Stimulated activated CD4-positive, alpha-beta T cell treated with anti-CD3 and anti-CD28 coated beads, Interleukin-2, amount 100 ng/mL, for 4 hours (primary cell): Measurements from ENCODE around the gene SYT1.

Source experiments
- DNase-seq: peaks from one replicate; pipeline ENCODE4 v3.0.0-alpha.2; 2020; ENCODE audit warnings: low read depth

Gene SYT1

DNA sequence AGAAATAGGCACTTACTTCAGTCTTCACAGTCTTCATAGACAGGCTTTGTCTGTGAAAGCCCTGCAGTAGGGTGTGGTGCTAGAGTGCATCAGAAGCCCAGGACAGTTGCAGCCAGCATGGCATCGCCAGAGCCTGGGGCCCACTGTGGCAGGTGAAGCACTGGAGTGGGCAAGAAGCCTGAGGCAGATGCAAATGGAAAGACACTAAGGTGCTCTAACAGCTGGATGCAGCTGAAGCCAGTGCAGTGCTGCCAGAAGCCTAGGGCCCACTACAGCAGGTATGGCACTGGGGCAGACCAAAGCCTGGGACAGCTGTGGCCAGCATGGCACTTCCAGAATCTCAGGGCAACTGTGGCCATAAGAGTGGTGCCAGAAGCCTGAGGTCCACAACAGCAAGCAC lies 358.6 kb downstream of the SYT1 start:
- no peak for DNase-seq

DNA sequence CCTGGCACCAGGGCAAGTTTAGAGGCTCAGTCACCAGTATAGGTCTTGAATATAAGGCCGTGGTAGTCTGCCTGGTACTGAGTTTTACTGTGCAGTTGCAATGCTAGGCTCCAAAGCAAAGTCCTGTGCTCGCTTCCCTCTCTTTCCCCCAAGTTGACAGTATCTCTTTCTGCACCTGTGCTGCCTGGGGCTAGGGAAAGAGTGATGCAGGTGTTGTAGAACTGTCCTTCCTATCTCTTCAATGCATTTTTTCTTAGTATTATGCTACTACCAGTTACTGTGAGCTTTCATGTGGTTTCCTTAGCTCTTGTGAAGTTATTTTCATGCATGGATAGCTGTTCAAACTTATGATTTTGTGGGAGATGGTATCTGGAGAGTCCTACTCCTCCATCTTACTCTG lies 359.2 kb downstream of the SYT1 start:
- no peak for DNase-seq

DNA sequence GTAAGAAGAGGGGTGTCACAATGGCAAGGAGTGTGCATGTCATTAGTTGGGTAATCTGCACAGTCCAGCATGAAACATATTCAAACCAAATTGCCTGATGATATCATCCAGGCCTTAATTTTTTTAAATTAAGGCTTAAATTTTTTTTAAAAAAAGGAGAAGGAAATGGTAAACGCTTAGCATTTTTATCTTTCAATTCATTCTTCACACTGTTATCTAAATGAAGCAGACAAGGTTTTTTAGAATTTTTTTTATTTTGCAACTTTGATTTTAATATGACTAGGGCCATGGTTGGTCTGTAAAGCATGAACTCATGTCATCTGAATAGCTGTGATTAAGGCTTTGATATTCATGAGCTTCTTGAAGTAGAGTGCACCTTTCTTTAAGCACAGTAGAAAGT lies 362.5 kb downstream of the SYT1 start:
- DNase-seq: no peak

DNA sequence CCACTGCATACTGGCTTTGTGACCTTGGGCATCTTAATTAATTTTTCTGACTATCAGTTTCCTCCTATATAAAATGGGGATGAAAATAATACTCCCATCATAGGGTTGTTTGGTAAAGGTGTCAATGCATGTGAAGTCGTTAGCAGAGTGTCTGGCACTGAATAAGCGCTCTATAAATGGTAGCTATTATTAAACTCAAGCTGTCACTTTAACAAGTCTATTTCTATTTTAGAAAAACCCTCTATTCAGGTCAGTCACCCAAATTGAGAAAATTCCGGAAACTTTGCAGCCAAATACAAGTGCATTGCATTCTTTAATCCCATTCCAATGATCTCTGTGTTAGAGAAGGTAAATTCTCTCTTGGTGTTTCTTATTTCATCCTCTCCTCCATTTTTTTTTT lies 363.1 kb downstream of the SYT1 start:
- no peak for DNase-seq

DNA sequence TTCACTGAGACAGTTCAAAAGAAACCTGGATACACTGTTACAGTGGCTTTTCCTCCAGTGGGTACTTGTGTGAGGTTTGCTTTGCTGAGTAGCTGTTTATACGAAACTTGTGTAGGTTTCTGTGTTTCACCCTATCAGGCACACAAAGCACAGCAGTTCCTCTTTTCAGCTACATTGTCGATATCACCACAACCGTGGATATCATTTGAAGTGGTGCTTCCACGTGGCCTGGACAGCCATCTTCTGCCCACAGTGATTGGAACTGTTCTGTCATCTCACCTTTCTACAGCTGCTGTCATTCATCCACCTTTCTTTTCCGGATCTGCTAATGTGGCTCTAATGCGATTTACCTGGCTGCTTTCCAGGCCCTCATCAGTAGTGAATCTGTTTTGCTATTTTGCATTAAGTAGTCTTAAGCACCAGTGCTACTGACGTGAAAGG lies 368.8 kb downstream of the SYT1 start:
- no peak for DNase-seq

DNA sequence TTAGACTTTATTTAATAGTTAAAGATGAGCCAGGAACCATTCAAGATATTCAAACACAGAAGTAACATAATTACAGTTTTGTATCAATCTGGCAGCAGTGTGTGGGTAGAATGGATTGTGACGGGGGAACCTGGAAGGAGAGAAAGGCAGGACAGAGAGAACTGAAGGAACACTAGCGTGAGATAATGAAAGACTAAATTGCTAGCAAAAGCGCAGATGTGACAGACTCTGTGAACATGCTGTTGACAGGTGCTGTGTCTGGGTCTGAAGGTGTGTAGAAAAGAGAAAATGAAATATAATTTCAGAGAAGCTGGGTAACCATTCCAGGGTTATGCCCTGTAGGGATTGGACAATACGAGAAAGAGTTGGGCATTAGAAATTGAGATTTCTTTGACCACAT lies 372.3 kb downstream of the SYT1 start:
- DNase-seq: no peak

DNA sequence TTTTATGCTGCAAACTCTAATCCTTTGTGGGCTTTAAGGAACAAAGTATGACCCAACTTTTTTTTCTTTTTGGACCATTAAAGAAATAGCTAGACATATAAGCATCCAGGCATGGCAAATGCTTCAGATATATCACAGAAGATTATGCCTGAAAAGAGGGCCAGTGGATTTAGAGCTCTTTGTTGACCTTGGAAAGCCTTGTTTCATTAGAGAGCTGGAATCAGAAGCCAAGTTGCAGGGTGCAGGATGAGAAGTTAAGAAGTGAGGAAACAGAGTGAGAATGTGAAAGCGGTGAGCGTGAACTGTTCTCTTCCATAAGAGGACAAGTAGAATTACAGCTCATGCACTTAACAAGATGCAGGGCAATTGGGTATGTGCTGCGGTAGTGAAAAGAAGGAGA lies 373.7 kb downstream of the SYT1 start:
- no peak for DNase-seq

DNA sequence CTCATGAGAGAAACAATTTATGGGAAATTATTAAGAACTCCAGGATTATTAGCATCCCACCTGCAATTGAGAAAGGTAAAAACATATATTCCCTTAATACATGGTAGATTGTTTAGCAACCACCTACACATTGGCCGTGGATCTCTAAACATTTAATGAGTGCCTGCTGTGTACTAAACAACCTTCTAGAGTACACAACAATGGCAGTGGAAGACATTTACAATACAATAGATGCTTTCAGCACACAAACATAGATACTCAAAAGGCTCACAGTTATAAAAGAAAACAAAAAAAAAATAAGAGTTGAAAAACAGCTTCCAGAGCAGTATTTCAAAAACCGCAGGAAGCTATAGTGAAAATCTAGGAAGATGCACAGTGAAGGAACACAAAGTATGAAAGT lies 382.9 kb downstream of the SYT1 start:
- no peak for DNase-seq

DNA sequence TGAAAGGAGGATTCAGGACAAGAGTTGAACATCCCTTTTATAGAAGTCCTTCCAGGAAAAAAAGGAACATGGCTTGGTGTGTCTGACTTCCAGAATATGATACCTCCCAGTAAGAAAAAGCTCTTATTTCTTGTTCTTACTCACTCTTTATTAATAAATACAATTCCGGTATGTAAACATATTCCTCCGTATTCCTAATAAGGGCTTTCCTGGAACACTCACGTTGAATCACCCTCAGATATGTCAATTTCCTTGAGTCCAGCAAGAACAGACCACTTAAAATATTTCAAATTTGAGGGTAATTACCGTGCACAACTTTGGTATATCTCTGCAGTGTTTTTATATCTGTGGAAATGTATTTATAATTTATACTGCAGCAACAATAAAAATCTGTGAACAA lies 385.6 kb downstream of the SYT1 start:
- DNase-seq: no peak

DNA sequence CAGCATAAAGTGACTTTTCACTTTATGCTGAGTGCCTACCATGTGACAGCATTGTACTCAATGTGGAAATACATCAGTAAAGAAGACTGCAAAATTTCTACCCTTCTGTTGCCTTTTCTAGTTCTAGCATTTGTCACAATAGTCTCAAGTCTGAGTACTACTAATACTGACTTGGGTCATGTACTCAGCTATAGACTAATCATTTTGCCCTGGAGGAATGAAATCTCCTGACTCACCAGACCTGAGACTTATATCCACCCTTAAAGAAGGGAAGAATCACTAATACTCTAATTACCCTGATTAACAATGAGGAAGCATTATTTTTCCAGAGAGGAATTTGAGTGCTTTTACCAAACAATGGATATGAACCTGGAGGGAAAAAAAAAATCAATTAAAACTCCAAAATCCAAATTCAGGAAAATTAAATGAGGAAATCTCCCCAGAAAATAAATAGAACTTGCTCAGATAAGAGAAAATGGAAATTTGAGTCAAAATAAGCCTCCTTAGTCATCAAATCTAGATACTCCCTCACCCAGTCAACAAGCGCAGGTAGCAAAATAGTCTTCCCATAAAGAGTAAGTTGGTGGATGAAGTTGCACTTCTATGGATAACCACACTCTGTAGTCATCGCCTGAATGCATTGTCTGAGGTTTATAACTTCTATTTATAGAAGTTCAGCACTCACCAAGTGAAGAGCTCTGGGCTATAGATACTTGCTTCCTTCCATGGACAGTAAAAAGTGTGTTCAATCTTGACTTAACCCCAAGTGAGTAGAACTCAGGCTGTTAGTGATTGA lies 386.6 kb downstream of the SYT1 start:
- DNase-seq: no peak

DNA sequence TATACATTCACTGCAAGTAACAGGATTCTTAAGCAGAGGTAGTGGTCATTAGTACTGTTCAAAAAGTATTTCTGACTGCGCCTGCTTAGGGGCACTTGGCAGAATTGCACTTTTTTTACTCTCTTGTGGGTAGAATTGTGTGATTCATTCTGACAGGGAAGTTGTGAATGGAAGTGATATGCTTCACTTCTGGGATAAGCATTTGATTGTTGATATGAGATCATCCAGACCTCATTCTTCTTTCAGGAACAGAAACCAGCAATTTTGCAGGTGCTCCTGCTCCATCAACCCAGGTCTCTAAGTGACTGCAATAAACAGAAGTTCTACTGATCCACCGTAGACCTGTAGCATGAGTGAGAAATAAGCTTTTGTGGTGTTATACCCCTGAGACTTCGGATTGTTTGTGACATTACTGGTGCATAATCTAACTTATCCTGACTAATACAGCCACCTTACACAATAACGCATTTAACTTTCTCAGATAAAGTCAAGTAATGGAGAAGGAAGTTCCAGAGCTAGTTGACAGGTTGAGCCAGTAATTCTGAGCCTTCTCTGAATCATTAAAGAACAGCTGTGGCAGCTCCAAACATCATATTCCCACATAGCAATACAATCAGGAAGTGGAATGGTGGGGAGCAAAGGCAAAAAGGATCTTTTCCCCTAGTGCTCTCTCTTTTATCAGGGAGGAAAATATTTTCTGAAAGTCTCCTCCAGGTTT lies 387.9 kb downstream of the SYT1 start:
- DNase-seq: no peak

DNA sequence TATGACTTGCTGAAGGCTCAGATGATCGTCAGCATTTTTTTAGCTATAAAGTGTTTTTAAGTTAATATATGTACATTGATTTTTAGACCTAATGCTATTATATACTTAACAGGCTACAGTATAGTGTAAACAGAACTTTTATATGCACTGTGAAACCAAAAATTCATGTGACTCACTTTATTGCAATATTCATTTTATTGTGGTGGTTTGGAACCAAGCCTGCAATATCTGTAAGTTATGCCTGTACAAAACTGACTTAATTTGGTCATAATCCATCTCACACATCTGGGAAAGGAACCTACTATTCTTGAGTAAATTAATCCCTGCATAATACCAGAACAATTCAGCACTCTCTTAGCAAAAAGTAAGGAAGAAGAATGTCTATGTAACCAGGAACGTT lies 390.7 kb downstream of the SYT1 start:
- DNase-seq: no peak

DNA sequence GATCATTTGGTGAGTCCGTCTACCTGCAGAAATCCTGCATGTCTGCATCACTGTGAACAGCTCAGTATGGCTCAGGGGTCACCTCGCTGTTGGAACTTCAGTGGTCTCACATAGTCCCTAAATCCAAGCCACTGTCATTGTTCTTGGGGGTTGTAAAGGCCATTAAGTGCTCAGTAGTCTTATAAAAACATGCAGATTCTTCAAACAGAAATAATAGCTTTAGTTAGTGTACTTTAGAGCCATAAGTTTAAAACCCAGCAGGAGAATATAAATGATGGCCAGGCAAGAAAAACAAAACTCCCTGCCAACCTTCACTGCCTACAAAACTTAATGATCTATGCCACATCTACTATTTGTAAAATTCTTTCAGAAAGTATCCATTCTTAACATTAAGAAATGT lies 396.3 kb downstream of the SYT1 start:
- no peak for DNase-seq

DNA sequence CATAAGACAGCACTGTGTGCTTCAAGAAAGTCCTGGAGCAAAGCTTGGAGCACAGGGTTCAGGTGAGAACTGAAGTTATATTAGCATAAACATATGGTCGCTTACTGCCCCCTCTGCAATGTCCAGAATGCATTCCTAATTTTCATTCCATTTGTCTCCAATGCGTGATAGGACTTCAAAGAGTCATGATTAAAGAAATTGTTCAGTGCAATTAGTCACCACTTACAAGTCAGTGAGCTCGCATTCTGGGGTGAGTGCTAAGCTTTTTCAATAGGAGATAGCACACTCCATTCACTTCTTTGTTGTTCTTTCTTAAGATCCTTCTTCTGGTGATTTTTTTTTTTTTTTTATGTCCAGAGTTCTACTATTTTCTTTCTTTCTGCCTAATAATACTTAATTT lies 398.4 kb downstream of the SYT1 start:
- no peak for DNase-seq

DNA sequence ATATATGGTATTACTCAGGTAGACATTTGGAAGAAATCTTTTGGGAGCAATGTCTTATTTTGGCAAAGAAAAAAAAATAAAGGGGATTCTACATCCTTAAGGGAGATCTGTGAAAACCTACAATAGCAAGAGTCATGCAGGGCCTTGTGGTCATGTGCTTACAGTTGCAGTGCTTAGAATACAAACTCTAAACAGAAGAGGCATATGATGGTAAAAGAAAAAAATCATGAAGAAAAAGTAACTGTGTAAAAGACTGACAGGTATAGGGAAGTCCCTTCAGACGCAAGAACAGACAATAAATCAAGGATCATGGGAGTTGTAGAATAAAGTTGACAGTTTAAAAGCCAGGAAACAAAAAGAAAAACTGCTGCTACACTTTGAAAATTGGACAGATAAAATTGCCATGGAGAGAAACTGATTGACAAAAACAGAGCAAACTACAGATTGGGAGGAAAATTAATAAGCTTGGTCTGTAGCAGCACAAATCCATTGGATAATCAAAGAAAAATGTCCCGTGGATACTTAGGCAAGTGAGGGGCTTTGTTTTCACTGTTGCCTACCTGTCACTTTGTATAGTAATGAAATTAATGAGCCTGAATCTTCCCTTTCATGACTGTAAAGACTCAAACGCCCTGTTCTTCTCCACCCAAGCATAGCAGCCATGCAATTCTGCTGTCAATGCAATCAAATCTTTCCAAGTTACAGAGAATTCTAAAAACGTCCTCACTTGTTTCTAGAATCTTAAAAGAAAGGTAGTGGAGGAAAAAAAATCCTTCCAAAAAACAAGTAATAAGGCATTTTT lies 402.0 kb downstream of the SYT1 start:
- DNase-seq: no peak

DNA sequence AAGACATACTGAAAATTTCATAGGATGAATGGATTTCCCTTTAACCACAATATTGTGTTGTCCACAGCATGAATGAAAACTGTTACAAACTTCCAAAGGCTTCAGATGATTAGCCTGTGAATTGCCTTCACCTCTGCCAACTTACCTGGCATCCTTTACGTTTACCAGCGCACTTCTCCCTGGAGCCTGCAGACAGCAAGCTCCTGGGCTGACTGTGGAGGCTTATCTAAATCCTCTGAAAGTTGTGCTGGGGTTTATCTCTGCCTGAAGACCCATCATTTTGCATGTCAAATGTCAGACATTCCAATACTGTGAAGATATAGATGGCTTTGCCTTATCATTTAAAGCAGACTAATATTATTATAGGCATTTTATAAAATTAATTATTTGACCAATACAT lies 403.0 kb downstream of the SYT1 start:
- DNase-seq: no peak

DNA sequence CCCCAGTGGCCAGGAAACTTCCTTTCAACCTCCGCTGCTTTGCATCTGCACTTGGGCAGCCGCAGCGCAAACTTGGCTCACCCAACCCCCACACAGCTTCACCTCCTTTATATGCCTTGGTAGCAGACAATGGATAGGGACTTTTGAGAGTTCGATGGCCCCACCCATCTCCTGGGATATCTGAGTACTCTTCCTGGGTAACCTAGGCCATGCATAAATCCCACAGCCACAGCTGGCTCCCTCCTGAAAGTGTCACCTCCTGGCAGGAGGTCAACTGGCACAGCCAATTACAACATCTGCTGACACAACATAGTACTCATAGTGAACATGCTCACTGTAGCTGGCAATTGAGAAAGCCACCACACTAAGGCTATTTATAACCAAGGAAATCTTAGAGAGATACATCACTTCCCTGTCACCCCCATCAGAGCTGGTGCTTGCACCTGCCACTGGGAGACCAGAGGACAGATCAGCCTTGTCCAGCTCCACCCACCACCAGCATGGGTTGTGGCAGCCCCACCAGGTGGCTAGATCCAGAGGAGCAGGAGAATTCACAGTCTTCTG lies 410.0 kb downstream of the SYT1 start:
- no peak for DNase-seq

DNA sequence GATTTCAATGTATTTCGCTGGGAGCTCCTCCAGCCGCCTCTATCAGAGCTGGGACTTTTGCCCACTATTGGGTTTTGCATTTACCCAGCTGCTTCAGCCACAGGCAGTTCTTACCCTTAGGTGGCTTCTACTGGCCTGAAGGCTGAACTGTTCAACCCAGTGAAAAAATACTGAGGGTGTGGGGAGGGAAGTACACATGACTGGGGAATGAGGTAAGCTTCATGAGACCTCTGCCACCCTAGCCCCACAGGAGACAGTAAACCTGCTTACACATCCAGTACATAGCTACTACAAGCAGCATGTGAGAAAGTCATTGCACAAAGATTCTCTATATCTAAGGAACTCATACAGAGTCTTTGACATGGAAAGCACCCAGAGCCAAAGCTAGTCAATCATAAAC lies 411.1 kb downstream of the SYT1 start:
- no peak for DNase-seq

DNA sequence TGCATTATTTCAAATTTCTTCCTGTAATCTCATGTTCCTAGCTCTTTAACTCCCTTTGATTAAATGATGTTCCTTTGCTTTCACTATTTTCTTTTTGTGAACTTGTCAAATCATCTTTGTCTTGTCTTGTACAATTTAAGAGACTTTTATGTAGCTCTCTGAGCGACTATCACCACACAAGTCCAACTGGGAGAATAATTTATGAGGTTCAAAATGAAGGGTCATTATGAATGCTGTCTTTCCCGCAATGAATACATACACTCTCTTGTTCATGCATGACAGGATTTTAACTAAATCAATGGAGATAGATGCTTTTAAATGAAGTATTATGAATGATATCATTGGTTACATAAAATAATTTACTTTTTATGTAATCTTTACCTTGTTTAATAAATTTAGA lies 418.8 kb downstream of the SYT1 start:
- no peak for DNase-seq

DNA sequence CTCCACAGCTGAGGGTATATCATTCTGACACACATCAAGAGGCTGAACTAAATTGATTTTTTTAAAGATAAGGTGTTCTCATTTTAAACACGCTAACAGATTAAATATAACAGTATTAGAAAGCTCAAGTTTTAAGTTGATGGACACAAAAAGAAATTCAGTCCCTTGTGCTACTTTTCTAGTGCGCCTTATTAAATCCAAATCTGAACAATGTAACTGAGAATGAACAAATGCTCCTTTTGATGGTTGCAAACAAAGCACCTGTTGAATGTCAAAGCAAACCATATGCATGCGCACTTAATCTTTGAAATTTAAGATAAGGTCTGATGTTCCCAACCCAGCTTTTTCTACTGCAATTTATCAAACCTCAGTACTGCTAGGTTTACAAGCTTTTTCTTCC lies 424.3 kb downstream of the SYT1 start:
- DNase-seq: no peak

DNA sequence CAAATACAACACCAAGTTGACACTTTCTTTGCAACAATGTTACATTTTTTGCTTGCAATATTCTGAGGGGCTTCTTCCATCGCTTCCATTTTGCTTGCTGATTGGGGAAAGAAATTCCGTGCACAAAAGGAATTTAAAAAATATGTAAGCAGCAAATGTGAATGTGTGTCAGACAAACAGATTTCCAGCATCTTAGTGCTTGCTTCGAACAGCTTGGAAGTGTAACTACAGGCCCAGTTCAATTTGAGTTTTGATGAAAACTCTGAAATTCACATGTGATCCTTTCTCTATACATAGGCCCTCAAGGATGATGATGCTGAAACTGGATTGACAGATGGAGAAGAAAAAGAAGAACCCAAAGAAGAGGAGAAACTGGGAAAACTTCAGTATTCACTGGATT lies 427.1 kb downstream of the SYT1 start:
- no peak for DNase-seq

DNA sequence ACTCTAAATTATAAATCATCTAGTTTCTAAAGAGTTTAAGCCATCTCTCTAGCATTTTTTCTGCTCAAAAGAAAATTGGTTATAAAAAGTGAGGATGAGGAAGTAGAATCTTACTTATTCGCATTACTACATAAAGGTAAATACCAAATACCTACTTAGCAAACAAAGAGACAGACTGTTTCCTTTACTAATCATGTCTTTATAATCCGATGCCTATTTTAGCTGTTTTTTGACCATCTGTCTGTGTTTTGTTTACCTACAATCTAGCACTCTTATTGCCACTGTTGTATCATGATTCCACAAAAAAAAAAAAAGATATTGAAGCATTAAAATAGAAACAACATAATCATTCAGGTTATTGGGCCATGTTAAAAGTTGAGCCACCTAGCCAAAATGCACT lies 430.0 kb downstream of the SYT1 start:
- DNase-seq: no peak

DNA sequence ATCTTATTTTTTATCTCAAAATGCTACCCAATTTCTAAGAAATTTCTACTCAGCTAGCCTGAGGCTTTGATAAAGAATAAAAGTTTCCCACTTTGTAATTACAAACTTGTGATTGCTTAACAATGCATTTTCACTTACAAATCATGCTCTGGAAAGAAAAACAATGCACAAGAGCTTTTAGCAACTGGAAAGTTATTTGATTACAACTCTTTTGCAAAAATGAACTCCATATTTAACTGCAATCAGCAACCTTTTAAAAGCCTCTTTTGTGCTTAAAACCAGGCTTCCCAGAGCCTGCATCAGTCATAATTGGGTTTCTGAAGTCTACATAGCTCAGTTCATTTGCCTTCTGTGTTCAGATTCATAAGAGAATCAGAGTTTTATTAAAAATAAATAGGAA lies 431.0 kb downstream of the SYT1 start:
- DNase-seq: no peak
